GM18870 (cell line): ENCODE measurements around the gene UBR1.
"Not testable (repeated sequence)": the region's sequence is repeated elsewhere in the genome, so short reads cannot be mapped to it uniquely, and the experiment has no call there.

Experiments
- ATAC-seq: cut with Tn5 transposase; IDR thresholded peaks from one replicate; pipeline ENCODE4 v1.9.1; 2021; ENCODE audit warnings: moderate library complexity; ENCODE audit not compliant: unreplicated experiment

UBR1 gene

GRCh38 chr15:43067717-43068461 lies 37.9 kb downstream of the UBR1 start:
- ATAC-seq = no peak

GRCh38 chr15:43056696-43057095 lies 49.1 kb downstream of the UBR1 start:
- no peak for ATAC-seq

- no peak for ATAC-seq
Observed at GRCh38 chr15:43052860-43053259, 53.0 kb downstream of the UBR1 start.

- no peak for ATAC-seq
Observed at GRCh38 chr15:43048935-43049334, 56.9 kb downstream of the UBR1 start.

GRCh38 chr15:43046484-43046883 lies 59.4 kb downstream of the UBR1 start:
- no peak for ATAC-seq

- ATAC-seq = no peak
Observed at GRCh38 chr15:43042885-43043284, 63.0 kb downstream of the UBR1 start.

- not testable (repeated sequence) for ATAC-seq
Observed at GRCh38 chr15:43041085-43041484, 64.8 kb downstream of the UBR1 start.

- ATAC-seq = not testable (repeated sequence)
Observed at GRCh38 chr15:43035240-43035639, 70.6 kb downstream of the UBR1 start.

- ATAC-seq = no peak
Observed at GRCh38 chr15:43029476-43029875, 76.4 kb downstream of the UBR1 start.

GRCh38 chr15:43025150-43025549 lies 80.7 kb downstream of the UBR1 start:
- ATAC-seq = no peak

- ATAC-seq = not testable (repeated sequence)
Observed at GRCh38 chr15:43014671-43015070, 91.2 kb downstream of the UBR1 start.

- ATAC-seq = no peak
Observed at GRCh38 chr15:43009206-43009605, 96.6 kb downstream of the UBR1 start.

- no peak for ATAC-seq
Observed at GRCh38 chr15:43008150-43008549, 97.7 kb downstream of the UBR1 start.

GRCh38 chr15:43007551-43007950 lies 98.3 kb downstream of the UBR1 start:
- no peak for ATAC-seq

GRCh38 chr15:43006991-43007390 lies 98.8 kb downstream of the UBR1 start:
- ATAC-seq = no peak

- not testable (repeated sequence) for ATAC-seq
Observed at GRCh38 chr15:43004886-43005595, 100.8 kb downstream of the UBR1 start.

GRCh38 chr15:42999201-42999779 lies 106.5 kb downstream of the UBR1 start:
- no peak for ATAC-seq

GRCh38 chr15:42996871-42997270 lies 109.0 kb downstream of the UBR1 start:
- ATAC-seq = no peak

GRCh38 chr15:42994546-42994945 lies 111.3 kb downstream of the UBR1 start:
- no peak for ATAC-seq

GRCh38 chr15:42992626-42993025 lies 113.2 kb downstream of the UBR1 start:
- ATAC-seq = no peak

GRCh38 chr15:42986693-42987342 lies 119.0 kb downstream of the UBR1 start:
- ATAC-seq = no peak
